HG02981 (cell line): ENCODE measurements around the gene RAI1.

Experiments used
- ATAC-seq: cut with Tn5 transposase; IDR thresholded peaks from one replicate; pipeline ENCODE4 v1.9.1; 2021; ENCODE audit warnings: mild to moderate bottlenecking, moderate library complexity; ENCODE audit not compliant: unreplicated experiment

The RAI1 gene

DNA sequence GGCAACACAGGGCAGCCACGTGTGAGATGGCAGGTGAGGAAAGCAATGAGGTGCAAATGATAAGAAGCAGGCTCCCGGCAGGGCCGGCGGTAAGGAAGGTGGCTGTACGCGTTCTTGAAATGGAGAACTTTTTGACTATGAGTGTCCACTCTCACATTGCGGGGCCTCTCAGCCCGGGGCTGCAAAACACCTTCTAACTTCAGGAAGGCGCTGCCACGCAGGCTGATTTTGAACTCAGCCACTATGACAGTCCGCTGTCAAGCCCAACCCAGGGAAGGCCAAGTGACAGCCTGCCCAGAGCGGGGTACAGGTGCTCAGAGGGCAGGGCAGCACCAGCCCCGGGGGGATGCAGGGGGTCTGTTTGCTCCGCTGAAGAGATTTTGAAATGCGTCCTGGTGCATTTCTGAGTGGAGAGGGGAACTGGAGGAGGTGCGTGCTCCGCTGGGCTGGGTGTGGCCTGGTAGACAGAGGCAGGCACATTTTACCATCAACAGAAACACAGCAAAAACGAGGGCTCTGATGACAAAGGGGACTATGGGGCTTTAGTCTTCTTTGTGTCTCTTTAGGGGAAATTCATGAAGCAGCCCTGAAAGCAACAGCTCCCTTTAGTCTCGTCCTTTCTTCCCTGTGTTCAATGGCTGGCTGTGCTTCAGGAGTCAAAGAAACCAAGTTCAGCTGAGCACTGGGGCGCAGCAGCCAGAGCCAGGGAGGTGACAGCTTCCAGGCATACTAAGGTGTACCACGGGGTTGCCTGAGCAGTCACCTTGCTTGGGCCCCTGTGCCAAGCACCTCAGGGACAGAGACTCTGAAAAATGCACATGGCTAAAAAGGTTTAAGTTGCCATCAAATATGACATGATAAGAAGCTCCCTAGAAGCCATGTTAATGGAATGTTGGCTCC, 170.1 kb downstream of the RAI1 start:
- ATAC-seq, result no peak

DNA sequence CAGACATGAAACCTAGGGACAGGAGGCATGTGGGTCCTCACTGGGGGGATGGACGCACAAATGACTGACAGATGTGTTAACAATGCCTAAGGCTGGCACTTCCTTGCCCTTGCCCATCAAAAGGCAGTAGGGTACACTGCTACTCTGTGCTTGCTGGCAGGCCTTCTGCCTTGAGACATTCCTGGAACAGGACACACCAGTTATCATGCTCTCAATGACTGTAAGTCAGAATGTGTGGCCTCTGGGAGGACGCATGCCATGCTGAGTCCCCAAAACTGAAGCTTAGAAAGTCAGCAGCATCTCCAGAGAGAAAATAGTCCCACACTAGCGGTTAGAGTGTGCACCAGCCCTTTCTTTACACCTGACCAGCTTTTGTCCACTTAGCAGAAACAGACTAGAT, 171.7 kb downstream of the RAI1 start:
- ATAC-seq, result no peak

- ATAC-seq, result no peak
Measured at GRCh38 chr17:17853811-17854447, 172.7 kb downstream of the RAI1 start.

DNA sequence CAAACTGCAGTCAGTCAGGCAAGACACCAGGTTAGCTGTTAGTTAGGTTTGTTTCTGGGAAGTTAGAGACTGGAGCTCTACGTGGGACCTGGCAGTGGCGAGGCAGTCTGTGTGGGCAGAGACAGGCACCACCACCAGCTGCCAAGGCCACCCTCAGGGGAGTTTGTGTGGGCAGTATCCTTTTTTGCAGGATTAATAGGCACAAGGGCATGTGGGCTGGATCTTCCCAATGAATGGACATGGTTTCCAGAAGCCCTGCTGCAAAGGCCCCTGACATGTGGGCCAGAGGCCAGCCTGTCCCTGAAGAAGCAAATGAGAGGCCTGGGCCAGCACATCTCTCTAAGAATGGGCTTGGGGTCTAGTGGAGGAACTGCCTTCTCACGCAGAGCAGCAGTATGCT, 174.7 kb downstream of the RAI1 start:
- no peak for ATAC-seq

GRCh38 chr17:17856386-17856785, 175.1 kb downstream of the RAI1 start:
- ATAC-seq, result no peak

- ATAC-seq, result no peak
Measured at GRCh38 chr17:17857496-17857895, 176.2 kb downstream of the RAI1 start.

- no peak for ATAC-seq
Measured at GRCh38 chr17:17859909-17860765, 178.9 kb downstream of the RAI1 start.

DNA sequence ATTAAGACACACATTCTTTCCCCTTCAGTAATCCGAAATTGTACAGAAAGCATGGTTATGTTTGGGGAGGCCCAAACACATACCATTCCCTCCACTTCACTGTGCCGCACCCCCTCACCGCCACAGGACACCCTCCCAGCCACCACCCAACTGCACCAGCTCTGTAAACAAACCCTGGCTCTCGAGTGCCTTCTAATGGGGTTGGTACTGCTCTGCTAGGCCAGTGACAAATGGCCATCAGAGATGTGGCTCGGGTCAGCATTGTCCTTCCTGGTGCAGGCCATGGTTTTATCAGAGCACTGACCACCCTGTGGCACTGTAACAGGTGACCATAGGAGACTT, 179.5 kb downstream of the RAI1 start:
- no peak for ATAC-seq
